Sigmoid colon (tissue), 4 donors: ENCODE measurements around the gene TMEM87A.

ENCODE experiments used
- EP300 ChIP-seq, 4 donors: sonication (generic); formaldehyde crosslinking; IDR thresholded peaks; one replicate each; pipeline ENCODE4 v1.6.1; 2017; ENCODE audit warnings: antibody characterized with exemption in 4 of 4
- POLR2AphosphoS5 ChIP-seq, 4 donors: sonication (generic); formaldehyde crosslinking; IDR thresholded peaks; one replicate each; pipeline ENCODE4 v1.6.1; 2017; ENCODE audit warnings: antibody characterized with exemption in 4 of 4
- TF ChIP-seq, protein P1 (sequence below), 4 experiments: fragments of 450-650 bp in 3 of 4; fragments of 200-600 bp in 1 of 4; IDR thresholded peaks; one replicate each; pipeline ENCODE4 v1.5.1; 2016 to 2019; ENCODE audit warnings: antibody characterized with exemption in 4 of 4, mild to moderate bottlenecking in 3 of 4, moderate library complexity in 2 of 4

- TF ChIP-seq EP300 (IDR thresholded peaks at IDR 0.05) (no peak), POLR2AphosphoS5 (IDR thresholded peaks at IDR 0.05) (no peak)
- TF ChIP-seq, protein P1, sequence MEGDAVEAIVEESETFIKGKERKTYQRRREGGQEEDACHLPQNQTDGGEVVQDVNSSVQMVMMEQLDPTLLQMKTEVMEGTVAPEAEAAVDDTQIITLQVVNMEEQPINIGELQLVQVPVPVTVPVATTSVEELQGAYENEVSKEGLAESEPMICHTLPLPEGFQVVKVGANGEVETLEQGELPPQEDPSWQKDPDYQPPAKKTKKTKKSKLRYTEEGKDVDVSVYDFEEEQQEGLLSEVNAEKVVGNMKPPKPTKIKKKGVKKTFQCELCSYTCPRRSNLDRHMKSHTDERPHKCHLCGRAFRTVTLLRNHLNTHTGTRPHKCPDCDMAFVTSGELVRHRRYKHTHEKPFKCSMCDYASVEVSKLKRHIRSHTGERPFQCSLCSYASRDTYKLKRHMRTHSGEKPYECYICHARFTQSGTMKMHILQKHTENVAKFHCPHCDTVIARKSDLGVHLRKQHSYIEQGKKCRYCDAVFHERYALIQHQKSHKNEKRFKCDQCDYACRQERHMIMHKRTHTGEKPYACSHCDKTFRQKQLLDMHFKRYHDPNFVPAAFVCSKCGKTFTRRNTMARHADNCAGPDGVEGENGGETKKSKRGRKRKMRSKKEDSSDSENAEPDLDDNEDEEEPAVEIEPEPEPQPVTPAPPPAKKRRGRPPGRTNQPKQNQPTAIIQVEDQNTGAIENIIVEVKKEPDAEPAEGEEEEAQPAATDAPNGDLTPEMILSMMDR (IDR thresholded peaks at IDR 0.05), result no peak
These were observed 106.8 kb downstream of the TMEM87A start for GRCh38 chr15:42166225-42166940.
